ENCODE measurements around the gene ATG2B.

GRCh38 chr14:96368534-96368933 lies 5.4 kb upstream of the ATG2B start:
- TF ChIP-seq HNRNPLL (IDR thresholded peaks at IDR 0.05; ENCODE audit: low read depth, low read length, poor library complexity, severe bottlenecking) (no peak), MEF2A (IDR thresholded peaks at IDR 0.05; ENCODE audit: control insufficient read depth, low read depth, low read length) (no peak), POLR2A (conservative IDR thresholded peaks at IDR 0.05) (no peak), FOXJ3 (CRISPR knock-in tag; IDR thresholded peaks at IDR 0.05) (no peak), MAZ (CRISPR knock-in tag; conservative IDR thresholded peaks at IDR 0.05 in 1 of 2, IDR thresholded peaks at IDR 0.05 in 1 of 2) (no peak), ZC3H4 (CRISPR knock-in tag; IDR thresholded peaks at IDR 0.05; ENCODE audit: borderline replicate concordance) (no peak), SMAD1 (IDR thresholded peaks at IDR 0.05; ENCODE audit: low read depth, low read length, partially characterized antibody) (no peak), TAF1 (IDR thresholded peaks at IDR 0.05; ENCODE audit: control insufficient read depth, extremely low read depth, insufficient read depth, low read length, severe bottlenecking) (no peak), KAT7 (CRISPR knock-in tag; IDR thresholded peaks at IDR 0.05; ENCODE audit: borderline replicate concordance) (no peak)
- TF ChIP-seq, protein P1, sequence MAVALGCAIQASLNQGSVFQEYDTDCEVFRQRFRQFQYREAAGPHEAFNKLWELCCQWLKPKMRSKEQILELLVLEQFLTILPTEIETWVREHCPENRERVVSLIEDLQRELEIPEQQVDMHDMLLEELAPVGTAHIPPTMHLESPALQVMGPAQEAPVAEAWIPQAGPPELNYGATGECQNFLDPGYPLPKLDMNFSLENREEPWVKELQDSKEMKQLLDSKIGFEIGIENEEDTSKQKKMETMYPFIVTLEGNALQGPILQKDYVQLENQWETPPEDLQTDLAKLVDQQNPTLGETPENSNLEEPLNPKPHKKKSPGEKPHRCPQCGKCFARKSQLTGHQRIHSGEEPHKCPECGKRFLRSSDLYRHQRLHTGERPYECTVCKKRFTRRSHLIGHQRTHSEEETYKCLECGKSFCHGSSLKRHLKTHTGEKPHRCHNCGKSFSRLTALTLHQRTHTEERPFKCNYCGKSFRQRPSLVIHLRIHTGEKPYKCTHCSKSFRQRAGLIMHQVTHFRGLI (CRISPR knock-in tag; IDR thresholded peaks at IDR 0.05), result no peak
- TF ChIP-seq, protein P2, sequence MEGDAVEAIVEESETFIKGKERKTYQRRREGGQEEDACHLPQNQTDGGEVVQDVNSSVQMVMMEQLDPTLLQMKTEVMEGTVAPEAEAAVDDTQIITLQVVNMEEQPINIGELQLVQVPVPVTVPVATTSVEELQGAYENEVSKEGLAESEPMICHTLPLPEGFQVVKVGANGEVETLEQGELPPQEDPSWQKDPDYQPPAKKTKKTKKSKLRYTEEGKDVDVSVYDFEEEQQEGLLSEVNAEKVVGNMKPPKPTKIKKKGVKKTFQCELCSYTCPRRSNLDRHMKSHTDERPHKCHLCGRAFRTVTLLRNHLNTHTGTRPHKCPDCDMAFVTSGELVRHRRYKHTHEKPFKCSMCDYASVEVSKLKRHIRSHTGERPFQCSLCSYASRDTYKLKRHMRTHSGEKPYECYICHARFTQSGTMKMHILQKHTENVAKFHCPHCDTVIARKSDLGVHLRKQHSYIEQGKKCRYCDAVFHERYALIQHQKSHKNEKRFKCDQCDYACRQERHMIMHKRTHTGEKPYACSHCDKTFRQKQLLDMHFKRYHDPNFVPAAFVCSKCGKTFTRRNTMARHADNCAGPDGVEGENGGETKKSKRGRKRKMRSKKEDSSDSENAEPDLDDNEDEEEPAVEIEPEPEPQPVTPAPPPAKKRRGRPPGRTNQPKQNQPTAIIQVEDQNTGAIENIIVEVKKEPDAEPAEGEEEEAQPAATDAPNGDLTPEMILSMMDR (IDR thresholded peaks at IDR 0.05 in 2 of 3, conservative IDR thresholded peaks at IDR 0.05 in 1 of 3; ENCODE audit: insufficient read depth in 2 of 3, low read depth in 1 of 3, low read length in 3 of 3), result no peak
